AG04450 (cell line): Measurements from ENCODE around the gene IRAK4. TPM values are rescaled to one million over a fixed set of nuclear protein-coding genes. Genes with fewer than 3 reads are reported as not detected.

ENCODE experiments used
- CTCF ChIA-PET: fragments of 300-600, 350-600 bp; formaldehyde crosslinking; extraction: SDS; loops from one replicate; lab custom pipeline; 2022; ENCODE audit warnings: antibody characterized with exemption, inconsistent platforms; lab: Charles Lee
- POLR2A ChIA-PET: fragments of 350-600 bp; formaldehyde crosslinking; extraction: SDS; loops from one replicate; lab custom pipeline; 2021; ENCODE audit warnings: antibody characterized with exemption, inconsistent platforms; lab: Yijun Ruan, JAX
- DNase-seq: peaks from one replicate; pipeline ENCODE4 v3.0.0-alpha.2; 2011; ENCODE audit warnings: low read depth, low spot score
- H3K27ac ChIP-seq: one replicate; pipeline ENCODE4 v1.5.1; 2012; ENCODE audit warnings: low read depth, low read length, control low read depth
- H3K27me3 ChIP-seq: one replicate; pipeline ENCODE4 v1.6.0; 2012; ENCODE audit warnings: low read length; ENCODE audit not compliant: control insufficient read depth, insufficient read depth
- H3K4me3 ChIP-seq: 2 replicates; pipeline ENCODE4 v1.5.1; 2011; ENCODE audit warnings: mild to moderate bottlenecking, low read depth, low read length, control low read depth
- H3K9me3 ChIP-seq: 2 replicates; pipeline ENCODE4 v1.5.1; 2012; ENCODE audit warnings: low read length; ENCODE audit not compliant: control insufficient read depth, insufficient read depth
- CTCF ChIP-seq: IDR thresholded peaks from 2 replicates; pipeline ENCODE4 v1.5.1; 2011; ENCODE audit warnings: low read depth, low read length, control low read depth, inconsistent platforms
- polyA plus RNA-seq: library from polyadenylated mRNA; depleted of rRNA; stranded (reverse); fragments of >200 nt; gene quantifications from 2 replicates; pipeline ENCODE4 v1.2.3, GENCODE V29; 2011

IRAK4 gene
- polyA plus RNA-seq, 1 experiment, result 29.4 TPM

GRCh38 chr12:43805860-43806736 is 47.3 kb downstream of the IRAK4 start, which contains the start of gene TWF1:
Gene TWF1, minus strand, starts transcription at chr12:43806317. Its CDS starts 72 bp downstream, at chr12:43806245.
- Histone ChIP-seq H3K9me3 (no peaks in the 10 kb centered on the region), H3K27me3 (no peaks in the 10 kb centered on the region), H3K27ac (peak within 1 kb of the TSS; percentile 94), H3K4me3 (peak within 1 kb of the TSS; percentile 87)
- peak; percentile 27; the same call in 1 of the 2 replicates for TF ChIP-seq CTCF
- CTCF ChIA-PET, result interaction anchor here (0.9 to 2.5 kb wide), 5 partner anchors 9 to 76 kb away, joined by 3 to 25 read pairs (median 6); no protein-coding TSS in a partner anchor
- no peak for DNase-seq
- POLR2A ChIA-PET, result interaction anchor here (0.7 to 2.7 kb wide), 7 partner anchors 15 to 76 kb away, joined by 3 to 22 read pairs (median 3); partner anchors contain the start of genes IRAK4, PUS7L and TMEM117

GRCh38 chr12:43806737-43807072 is 48.0 kb downstream of the IRAK4 start:
- H3K27ac ChIP-seq, result no peak overlapping the region
- no peak for DNase-seq
- TF ChIP-seq CTCF, result no peak
- ChIA-PET CTCF (interaction anchor here (0.9 to 2.5 kb wide), 5 partner anchors 9 to 76 kb away, joined by 3 to 25 read pairs (median 7); no protein-coding TSS in a partner anchor), POLR2A (interaction anchor here (2.0 to 2.7 kb wide), 2 partner anchors 23 to 29 kb away, joined by 8 to 22 read pairs; partner anchors contain the start of gene TMEM117)
- no peaks in the 10 kb centered on the region for H3K9me3 ChIP-seq
- H3K4me3 ChIP-seq, result peak overlapping the region; percentile 87
- H3K27me3 ChIP-seq, result no peaks in the 10 kb centered on the region

- Histone ChIP-seq H3K27me3 (no peaks in the 10 kb centered on the region), H3K4me3 (no peak overlapping the region), H3K9me3 (no peaks in the 10 kb centered on the region), H3K27ac (no peak overlapping the region)
- CTCF ChIA-PET, result interaction anchor here (1.3 to 2.5 kb wide), 3 partner anchors 10 to 75 kb away, joined by 4 to 8 read pairs (median 7); no protein-coding TSS in a partner anchor
- no peak for TF ChIP-seq CTCF
- no peak for DNase-seq
- POLR2A ChIA-PET, result interaction anchor here (2.7 kb wide), 1 partner anchor 29 kb away, joined by 22 read pairs; the partner anchor contains the start of gene TMEM117
Measured at GRCh38 chr12:43807386-43807785, 48.6 kb downstream of the IRAK4 start.

GRCh38 chr12:43812057-43812456 is 53.3 kb downstream of the IRAK4 start:
- no peak for DNase-seq
- TF ChIP-seq CTCF, result no peak
- ChIA-PET CTCF (interaction anchor here (0.5 to 0.6 kb wide), 2 partner anchors 70 to 205 kb away, joined by 4 to 9 read pairs; no protein-coding TSS in a partner anchor), POLR2A (no interaction called here)
- Histone ChIP-seq H3K9me3 (no peaks in the 10 kb centered on the region), H3K27me3 (no peaks in the 10 kb centered on the region), H3K4me3 (no peak overlapping the region), H3K27ac (no peak overlapping the region)
